H1 (cell line): ENCODE measurements around the gene ITGB7. TPM values are rescaled to one million over a fixed set of nuclear protein-coding genes. Genes with fewer than 3 reads are reported as not detected.

ENCODE experiments used
- CTCF ChIP-seq, 3 experiments: IDR thresholded peaks; 1 replicate in 2 of 3; 2 replicates in 1 of 3; pipeline versions ENCODE4 v1.5.1 to v1.6.1; 2011; ENCODE audit warnings: low read length in 3 of 3, mild to moderate bottlenecking in 3 of 3, inconsistent platforms in 2 of 3, low read depth in 1 of 3, moderate library complexity in 1 of 3; ENCODE audit not compliant: insufficient read depth in 1 of 3; ENCODE audit errors: control extremely low read depth in 1 of 3
- polyA plus RNA-seq, 7 experiments: library from polyadenylated mRNA; depleted of rRNA in 3 of 7; stranded (reverse) in 5 of 7; unstranded in 2 of 7; fragments of >200 nt in 5 of 7; fragments of 200-250 nt in 2 of 7; gene quantifications; 1 replicate in 5 of 7; 2 replicates in 1 of 7; 4 replicates in 1 of 7; pipeline versions ENCODE4 v1.2.1 to v1.2.3, GENCODE V29; 2011 to 2013; ENCODE audit warnings: missing spikeins in 2 of 7, mixed read lengths in 2 of 7
- total RNA-seq: library from RNA; stranded (reverse); fragmentation: NEBNext Ultra II Directional; extraction: Animal tissue kit (Norgen Biotek cat#: 25700); gene quantifications from 2 replicates; pipeline ENCODE4 v1.2.1, GENCODE V29; 2021

ITGB7 gene
- total and polyA plus RNA-seq, 2 of the 8 experiments (the other 6 are each of a cell fraction or from before 2014, with no cell fraction given): 0.35 to 0.54 TPM

GRCh38 chr12:53213348-53213747 lies 6.3 kb upstream of the ITGB7 start (continued):
- TF ChIP-seq CTCF (IDR thresholded peaks at IDR 0.05; ENCODE audit: control extremely low read depth in 1 of 3, insufficient read depth in 1 of 3, low read depth in 1 of 3, low read length in 3 of 3): peak in 2 of 3 experiments; percentile 96 to 97; a peak in 3 of 4 replicates
- TF ChIP-seq, all 59 proteins: peak for 6
